OCI-LY1 (cell line): Measurements from ENCODE around the gene TRIM56.
A peak's percentile ranks its signal among the peaks of the same experiment; 100 is the strongest.

Experiments used
- H2AFZ ChIP-seq: fragments of 200-600 bp; sonication (generic), shearing (Covaris generic); 2 replicates; pipeline ENCODE4 v1.6.0; 2014; ENCODE audit warnings: antibody characterized with exemption, mild to moderate bottlenecking, low read length
- H3F3A ChIP-seq: fragments of 200-600 bp; sonication (generic), shearing (Covaris generic); 2 replicates; pipeline ENCODE4 v1.6.0; 2014; ENCODE audit warnings: mild to moderate bottlenecking, antibody characterized with exemption, low read length, moderate library complexity; ENCODE audit not compliant: insufficient read depth
- H3K27ac ChIP-seq: fragments of 200-600 bp; sonication (generic); 2 replicates; pipeline ENCODE4 v1.5.1; 2014; ENCODE audit warnings: low read length, mixed run types, mild to moderate bottlenecking, low read depth; ENCODE audit not compliant: poor library complexity, severe bottlenecking
- H3K27me3 ChIP-seq: fragments of 200-600 bp; sonication (generic); 2 replicates; pipeline ENCODE4 v1.6.0; 2014; ENCODE audit warnings: antibody characterized with exemption, mild to moderate bottlenecking, low read length, moderate library complexity; ENCODE audit not compliant: insufficient read depth
- H3K36me3 ChIP-seq: fragments of 200-600 bp; sonication (generic); 2 replicates; pipeline ENCODE4 v1.6.1; 2014; ENCODE audit warnings: mild to moderate bottlenecking, antibody characterized with exemption, low read length, moderate library complexity, mixed read lengths; ENCODE audit not compliant: insufficient read depth
- H3K4me1 ChIP-seq: fragments of 200-600 bp; sonication (generic); 2 replicates; pipeline ENCODE4 v1.5.1; 2014; ENCODE audit warnings: mild to moderate bottlenecking, low read length, moderate library complexity; ENCODE audit not compliant: insufficient read depth, severe bottlenecking
- H3K4me2 ChIP-seq: fragments of 200-600 bp; sonication (generic), shearing (Covaris generic); 2 replicates; pipeline ENCODE4 v1.6.1; 2014; ENCODE audit warnings: low read length
- H3K4me3 ChIP-seq: fragments of 200-600 bp; sonication (generic); 2 replicates; pipeline ENCODE4 v1.5.1; 2014; ENCODE audit warnings: low read length, low read depth, mild to moderate bottlenecking, mixed read lengths; ENCODE audit not compliant: poor library complexity, severe bottlenecking
- H3K79me2 ChIP-seq: fragments of 200-600 bp; shearing (Covaris generic); 2 replicates; pipeline ENCODE4 v1.6.1; 2016; ENCODE audit warnings: mixed run types, low read length, mixed read lengths; ENCODE audit not compliant: insufficient read depth
- H3K9ac ChIP-seq: fragments of 200-600 bp; sonication (generic), shearing (Covaris generic); 2 replicates; pipeline ENCODE4 v1.6.1; 2014; ENCODE audit warnings: mild to moderate bottlenecking, low read length, mixed read lengths
- H3K9me2 ChIP-seq: fragments of 200-600 bp; sonication (generic), shearing (Covaris generic); 2 replicates; pipeline ENCODE4 v1.6.1; 2014; ENCODE audit warnings: low read depth, mild to moderate bottlenecking, low read length, mixed read lengths
- H3K9me3 ChIP-seq: fragments of 200-600 bp; shearing (Covaris generic); 2 replicates; pipeline ENCODE4 v1.6.1; 2014; ENCODE audit warnings: low read length, mixed read lengths
- H4K20me1 ChIP-seq: fragments of 200-600 bp; sonication (generic), shearing (Covaris generic); 2 replicates; pipeline ENCODE4 v1.6.0; 2016; ENCODE audit warnings: mild to moderate bottlenecking, low read length; ENCODE audit not compliant: insufficient read depth
- CTCF ChIP-seq: fragments of 200-600 bp; sonication (generic), shearing (Covaris generic); IDR thresholded peaks from 2 replicates; pipeline ENCODE4 v1.5.1; 2017; ENCODE audit warnings: mild to moderate bottlenecking, antibody characterized with exemption, low read length, moderate library complexity, mixed read lengths
- EZH2 ChIP-seq: fragments of 200-600 bp; sonication (generic), shearing (Covaris generic); IDR thresholded peaks from 2 replicates; pipeline ENCODE4 v1.8.0; 2017; ENCODE audit warnings: borderline replicate concordance, mixed run types, mild to moderate bottlenecking, antibody characterized with exemption, low read length, moderate library complexity, mixed read lengths

The TRIM56 gene

DNA sequence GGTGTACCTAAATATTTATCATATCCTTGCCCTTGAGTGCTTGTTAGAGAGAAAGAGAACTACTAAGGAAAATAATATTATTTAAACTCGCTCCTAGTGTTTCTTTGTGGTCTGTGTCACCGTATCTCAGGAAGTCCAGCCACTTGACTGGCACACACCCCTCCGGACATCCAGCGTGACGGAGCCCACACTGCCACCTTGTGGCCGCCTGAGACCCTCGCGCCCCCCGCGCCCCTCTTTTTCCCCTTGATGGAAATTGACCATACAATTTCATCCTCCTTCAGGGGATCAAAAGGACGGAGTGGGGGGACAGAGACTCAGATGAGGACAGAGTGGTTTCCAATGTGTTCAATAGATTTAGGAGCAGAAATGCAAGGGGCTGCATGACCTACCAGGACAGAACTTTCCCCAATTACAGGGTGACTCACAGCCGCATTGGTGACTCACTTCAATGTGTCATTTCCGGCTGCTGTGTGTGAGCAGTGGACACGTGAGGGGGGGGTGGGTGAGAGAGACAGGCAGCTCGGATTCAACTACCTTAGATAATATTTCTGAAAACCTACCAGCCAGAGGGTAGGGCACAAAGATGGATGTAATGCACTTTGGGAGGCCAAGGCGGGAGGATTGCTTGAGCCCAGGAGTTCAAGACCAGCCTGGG lies 53.1 kb downstream of the TRIM56 start:
- TF ChIP-seq EZH2, result no peak
- TF ChIP-seq CTCF, result peak; percentile 98

DNA sequence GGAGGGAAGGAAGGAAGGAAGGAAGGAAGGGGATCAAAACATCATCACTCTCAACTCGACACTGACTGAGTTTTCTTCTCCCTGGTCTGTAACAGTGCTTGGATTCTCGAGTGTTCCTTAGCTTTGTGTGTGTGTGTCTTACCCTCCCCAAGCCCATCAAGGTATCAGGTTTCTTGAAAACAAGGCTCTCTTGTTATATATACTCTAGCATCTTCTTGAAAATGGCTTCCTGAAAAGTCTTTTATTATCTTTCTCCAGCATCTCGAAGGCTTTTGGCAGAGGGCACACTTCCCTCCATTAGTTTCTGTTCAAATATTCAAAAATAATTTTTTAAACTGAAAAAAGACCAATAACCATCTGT lies 55.0 kb downstream of the TRIM56 start:
- Histone ChIP-seq H3K4me2 (no peak overlapping the region), H4K20me1 (no peaks in the 10 kb centered on the region), H3K4me3 (no peak overlapping the region), H3K9me3 (no peaks in the 10 kb centered on the region), H3F3A (no peaks in the 10 kb centered on the region), H3K4me1 (peaks cover 7% of the 10 kb centered on the region), H3K9ac (no peak overlapping the region), H2AFZ (no peak overlapping the region), H3K27ac (no peak overlapping the region), H3K36me3 (no peaks in the 10 kb centered on the region), H3K27me3 (peaks cover 10% of the 10 kb centered on the region; the same call in 1 of the 2 replicates), H3K79me2 (no peaks in the 10 kb centered on the region), H3K9me2 (no peaks in the 10 kb centered on the region)
- TF ChIP-seq EZH2, result no peak
- no peak for TF ChIP-seq CTCF

More for the DNA sequence above, 53.1 kb downstream of the TRIM56 start:
- Histone ChIP-seq H3K4me1 (peaks cover 4% of the 10 kb centered on the region), H3K27me3 (peaks cover 12% of the 10 kb centered on the region; the same call in 1 of the 2 replicates), H3K79me2 (no peaks in the 10 kb centered on the region), H3K4me2 (no peak overlapping the region), H3F3A (no peaks in the 10 kb centered on the region), H3K27ac (no peak overlapping the region), H4K20me1 (no peaks in the 10 kb centered on the region), H3K9me3 (no peaks in the 10 kb centered on the region), H3K9ac (no peak overlapping the region), H2AFZ (no peak overlapping the region), H3K36me3 (no peaks in the 10 kb centered on the region), H3K4me3 (no peak overlapping the region), H3K9me2 (no peaks in the 10 kb centered on the region)

DNA sequence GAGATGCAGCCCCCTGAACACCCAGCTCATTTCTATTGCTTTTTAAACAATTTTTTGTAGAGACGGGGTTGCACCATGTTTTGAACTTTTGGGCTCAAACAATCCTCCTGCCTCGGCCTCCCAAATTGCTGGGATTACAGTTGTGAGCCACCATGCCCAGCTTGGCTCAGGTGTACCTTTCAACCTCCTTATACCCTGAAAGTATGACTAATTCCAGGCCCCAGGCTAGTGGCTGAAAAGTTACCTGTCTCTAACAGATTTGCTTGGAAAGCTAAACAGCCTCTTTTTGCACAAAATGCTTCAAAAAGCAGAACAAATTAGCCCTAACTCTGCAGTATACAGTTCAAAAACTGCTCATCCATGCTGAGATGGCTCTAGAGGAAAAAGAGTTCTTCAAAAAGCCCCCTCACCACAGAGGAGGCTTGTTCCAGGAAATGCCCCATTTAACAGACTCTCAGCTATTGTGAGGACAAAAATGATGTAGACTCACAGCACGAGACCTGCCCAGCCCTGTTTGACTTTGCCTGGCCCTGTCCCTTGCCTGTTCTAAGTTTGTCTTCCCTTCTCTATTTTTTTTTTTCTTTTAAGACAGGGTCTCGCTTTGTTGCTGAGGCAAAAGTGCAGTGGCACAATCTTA lies 55.6 kb downstream of the TRIM56 start:
- no peaks in the 10 kb centered on the region for H3K79me2 ChIP-seq
- H3K27me3 ChIP-seq, result peaks cover 8% of the 10 kb centered on the region; the same call in 1 of the 2 replicates
- no peak for TF ChIP-seq EZH2
- H3F3A ChIP-seq, result no peaks in the 10 kb centered on the region
- no peak overlapping the region for H3K9ac ChIP-seq
- H3K4me1 ChIP-seq, result peaks cover 7% of the 10 kb centered on the region
- H3K27ac ChIP-seq, result no peak overlapping the region
- no peaks in the 10 kb centered on the region for H4K20me1 ChIP-seq
- H3K36me3 ChIP-seq, result no peaks in the 10 kb centered on the region
- H3K4me2 ChIP-seq, result no peak overlapping the region
- no peak overlapping the region for H2AFZ ChIP-seq
- H3K4me3 ChIP-seq, result no peak overlapping the region
- H3K9me3 ChIP-seq, result no peaks in the 10 kb centered on the region
- no peaks in the 10 kb centered on the region for H3K9me2 ChIP-seq
